Measurements from ENCODE around the gene BBIP1. TPM values are rescaled to one million over a fixed set of nuclear protein-coding genes. Genes with fewer than 3 reads are reported as not detected.
A peak's percentile ranks its signal among the peaks of the same experiment; 100 is the strongest.

BBIP1 gene
- total and polyA plus RNA-seq, 9 of the 15 experiments (the other 6 are each of a cell fraction or from before 2014, with no cell fraction given) = 5.2 to 31.0 (median 19.4) TPM

- TF ChIP-seq HBP1 (CRISPR knock-in tag; IDR thresholded peaks at IDR 0.05) = no peak
- TF ChIP-seq ZBED1 (IDR thresholded peaks at IDR 0.05) = no peak
- TF ChIP-seq, protein P1, sequence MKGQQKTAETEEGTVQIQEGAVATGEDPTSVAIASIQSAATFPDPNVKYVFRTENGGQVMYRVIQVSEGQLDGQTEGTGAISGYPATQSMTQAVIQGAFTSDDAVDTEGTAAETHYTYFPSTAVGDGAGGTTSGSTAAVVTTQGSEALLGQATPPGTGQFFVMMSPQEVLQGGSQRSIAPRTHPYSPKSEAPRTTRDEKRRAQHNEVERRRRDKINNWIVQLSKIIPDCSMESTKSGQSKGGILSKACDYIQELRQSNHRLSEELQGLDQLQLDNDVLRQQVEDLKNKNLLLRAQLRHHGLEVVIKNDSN (CRISPR knock-in tag; IDR thresholded peaks at IDR 0.05) = no peak
- TF ChIP-seq, protein P2, sequence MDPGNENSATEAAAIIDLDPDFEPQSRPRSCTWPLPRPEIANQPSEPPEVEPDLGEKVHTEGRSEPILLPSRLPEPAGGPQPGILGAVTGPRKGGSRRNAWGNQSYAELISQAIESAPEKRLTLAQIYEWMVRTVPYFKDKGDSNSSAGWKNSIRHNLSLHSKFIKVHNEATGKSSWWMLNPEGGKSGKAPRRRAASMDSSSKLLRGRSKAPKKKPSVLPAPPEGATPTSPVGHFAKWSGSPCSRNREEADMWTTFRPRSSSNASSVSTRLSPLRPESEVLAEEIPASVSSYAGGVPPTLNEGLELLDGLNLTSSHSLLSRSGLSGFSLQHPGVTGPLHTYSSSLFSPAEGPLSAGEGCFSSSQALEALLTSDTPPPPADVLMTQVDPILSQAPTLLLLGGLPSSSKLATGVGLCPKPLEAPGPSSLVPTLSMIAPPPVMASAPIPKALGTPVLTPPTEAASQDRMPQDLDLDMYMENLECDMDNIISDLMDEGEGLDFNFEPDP (CRISPR knock-in tag; IDR thresholded peaks at IDR 0.05) = no peak
- TF ChIP-seq E2F6 (IDR thresholded peaks at IDR 0.05; ENCODE audit: borderline replicate concordance in 1 of 2, extremely low read depth in 1 of 2, insufficient read depth in 1 of 2, insufficient read length in 1 of 2, low read depth in 1 of 2, low read length in 1 of 2, poor library complexity in 1 of 2, severe bottlenecking in 1 of 2) = no peak
- no peak for TF ChIP-seq TFE3 (CRISPR knock-in tag; IDR thresholded peaks at IDR 0.05)
- no peak for TF ChIP-seq SRSF7 (optimal IDR thresholded peaks at IDR 0.05; ENCODE audit: low read depth, low read length)
- peak; percentile 70 for TF ChIP-seq ADNP (tag; IDR thresholded peaks at IDR 0.05)
Observed at GRCh38 chr10:110960333-110960712, 41.3 kb upstream of the BBIP1 start (continued).

Data from K562 (cell line).